Activated CD8-positive, alpha-beta T cell treated with anti-CD3 and anti-CD28 coated beads, Interleukin-2, amount 10 ng/mL, durations not matched to agents 7 days and 5 days (primary cell): ENCODE results near the gene HS1BP3. TPM values are rescaled to one million over a fixed set of nuclear protein-coding genes. Genes with fewer than 3 reads are reported as not detected.

ENCODE experiments used
- ATAC-seq: fragments of 150-1000 bp; cut with Tn5 transposase; one replicate; pipeline ENCODE4 v1.10.0; 2021; ENCODE audit warnings: moderate library complexity
- CTCF ChIA-PET: fragments of 350-600 bp; sonication (Branson Sonifier 250); formaldehyde crosslinking; loops from one replicate; lab custom pipeline; 2021; ENCODE audit warnings: antibody characterized with exemption; lab: Charles Lee
- POLR2A ChIA-PET: fragments of 350-600 bp; sonication (Branson Sonifier 250); formaldehyde crosslinking; loops from one replicate; lab custom pipeline; 2021; ENCODE audit warnings: antibody characterized with exemption; lab: Charles Lee
- DNase-seq: peaks from one replicate; pipeline ENCODE4 v3.0.0-alpha.2; 2020
- H3K27ac Mint-ChIP-seq: one replicate; pipeline ENCODE4 v1.8.0; 2021; ENCODE audit warnings: mild to moderate bottlenecking, mixed read lengths
- H3K27me3 Mint-ChIP-seq: one replicate; pipeline ENCODE4 v1.8.0; 2021; ENCODE audit warnings: low read depth, mixed read lengths
- H3K36me3 Mint-ChIP-seq: one replicate; pipeline ENCODE4 v1.8.0; 2021; ENCODE audit warnings: low read depth, mixed read lengths
- H3K4me1 Mint-ChIP-seq: one replicate; pipeline ENCODE4 v1.8.0; 2021; ENCODE audit warnings: low read depth, mixed read lengths
- H3K4me3 Mint-ChIP-seq: one replicate; pipeline ENCODE4 v1.8.0; 2021; ENCODE audit warnings: mild to moderate bottlenecking, mixed read lengths
- H3K9me3 Mint-ChIP-seq: one replicate; pipeline ENCODE4 v1.8.0; 2022; ENCODE audit warnings: mixed read lengths; ENCODE audit not compliant: insufficient read depth
- total RNA-seq, 2 experiments: library from RNA; stranded (reverse); gene quantifications; one replicate each; pipeline ENCODE4 v1.2.3, GENCODE V29; 2021

The HS1BP3 gene
- total RNA-seq, 2 experiments from 2014 or later, result 10.5 to 11.2 TPM

DNA sequence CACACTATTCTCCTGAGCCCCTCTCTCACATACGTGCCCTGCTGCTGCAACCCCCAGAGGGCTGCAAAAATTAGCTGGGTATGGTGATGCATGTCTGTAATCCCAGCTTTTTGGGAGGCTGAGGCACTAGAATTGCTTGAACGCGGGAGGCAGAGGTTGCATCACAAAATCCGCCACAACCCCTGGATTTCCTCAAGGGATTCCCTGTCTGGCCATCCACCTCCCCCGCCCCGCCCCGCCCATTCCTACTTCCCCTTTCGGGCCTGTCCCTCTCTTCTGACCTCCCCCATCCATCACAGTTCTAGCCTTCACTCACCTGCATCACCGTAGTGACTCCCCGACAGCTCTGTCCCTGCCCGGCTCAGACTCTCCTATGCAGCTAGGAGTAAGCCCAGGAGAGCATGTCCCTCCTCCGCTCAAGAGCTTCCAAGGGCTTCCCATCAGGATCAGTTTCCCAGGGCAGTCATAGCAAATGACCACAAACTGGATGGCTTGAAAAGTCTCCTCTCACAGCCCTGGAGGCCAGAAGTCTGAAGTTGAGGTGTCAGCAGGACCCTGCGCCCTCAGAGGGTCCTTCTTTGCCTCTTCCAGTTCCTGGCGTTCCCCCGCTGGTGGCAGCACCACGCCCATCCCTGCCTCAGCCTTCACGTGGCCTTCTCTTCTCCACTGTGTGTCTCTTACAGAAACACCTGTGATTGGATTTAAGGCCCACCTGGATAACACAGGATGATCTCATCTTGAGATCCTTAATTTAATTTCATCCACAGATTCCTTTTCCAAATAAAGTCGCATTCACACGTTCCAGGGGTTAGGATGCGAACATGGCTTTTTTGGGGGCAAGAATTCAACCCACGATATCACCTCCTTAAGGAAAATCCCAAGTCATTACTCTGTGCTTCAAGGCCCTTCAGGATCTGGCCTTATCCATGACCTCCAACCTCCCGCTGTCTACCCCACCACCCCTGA is 58.5 kb downstream of the HS1BP3 start:
- H3K27me3 Mint-ChIP-seq, result no peaks in the 10 kb centered on the region
- no peak for DNase-seq
- no peak overlapping the region for H3K4me3 Mint-ChIP-seq
- no peak for ATAC-seq
- H3K4me1 Mint-ChIP-seq, result peaks cover 18% of the 10 kb centered on the region
- H3K36me3 Mint-ChIP-seq, result no peaks in the 10 kb centered on the region
- POLR2A ChIA-PET, result no interaction called here
- H3K9me3 Mint-ChIP-seq, result no peaks in the 10 kb centered on the region
- CTCF ChIA-PET, result no interaction called here
- H3K27ac Mint-ChIP-seq, result no peak overlapping the region

DNA sequence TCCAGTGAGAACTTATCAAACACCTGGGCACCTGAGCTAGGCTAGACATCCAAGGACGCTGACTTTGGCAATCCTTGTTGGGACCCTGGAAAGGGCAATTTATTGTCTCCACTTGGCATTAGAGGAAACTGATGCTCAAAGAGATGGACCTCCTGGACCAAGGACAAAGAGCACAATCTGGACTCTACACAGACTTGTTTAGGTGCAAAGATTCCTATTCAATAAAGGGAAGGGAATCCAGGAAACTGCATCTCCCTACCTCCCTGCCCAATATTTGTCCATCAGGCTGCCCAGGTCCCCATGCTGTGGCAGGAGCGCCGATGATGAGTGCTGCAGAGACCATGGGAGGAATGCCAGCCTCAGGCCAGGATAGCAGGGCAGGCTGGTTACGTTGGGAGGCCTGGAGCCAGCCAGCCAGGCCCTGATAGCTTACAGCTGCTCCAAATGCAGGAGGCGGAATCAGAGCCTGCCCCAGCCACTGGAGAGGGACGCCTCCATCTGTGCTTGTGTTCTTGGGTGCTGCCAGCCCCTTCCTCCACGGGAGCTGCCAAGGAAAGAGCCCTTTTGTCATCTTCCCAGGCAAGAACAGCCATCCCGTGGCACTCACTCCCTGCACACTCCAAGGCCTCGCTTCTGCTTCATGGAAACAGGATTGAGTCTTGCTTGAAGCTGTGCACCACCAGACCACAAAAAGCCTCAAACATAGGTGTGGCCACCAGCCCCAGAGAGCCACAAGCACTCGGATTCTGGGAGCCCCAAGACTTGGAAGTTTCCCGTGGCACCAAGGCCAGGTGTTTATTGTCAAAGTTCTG is 60.0 kb downstream of the HS1BP3 start:
- ChIA-PET POLR2A (no interaction called here), CTCF (no interaction called here)
- Mint-ChIP-seq H3K4me3 (no peak overlapping the region), H3K27ac (no peak overlapping the region), H3K27me3 (no peaks in the 10 kb centered on the region), H3K4me1 (peaks cover 9% of the 10 kb centered on the region), H3K36me3 (no peaks in the 10 kb centered on the region), H3K9me3 (no peaks in the 10 kb centered on the region)
- ATAC-seq (no peak), DNase-seq (no peak)

DNA sequence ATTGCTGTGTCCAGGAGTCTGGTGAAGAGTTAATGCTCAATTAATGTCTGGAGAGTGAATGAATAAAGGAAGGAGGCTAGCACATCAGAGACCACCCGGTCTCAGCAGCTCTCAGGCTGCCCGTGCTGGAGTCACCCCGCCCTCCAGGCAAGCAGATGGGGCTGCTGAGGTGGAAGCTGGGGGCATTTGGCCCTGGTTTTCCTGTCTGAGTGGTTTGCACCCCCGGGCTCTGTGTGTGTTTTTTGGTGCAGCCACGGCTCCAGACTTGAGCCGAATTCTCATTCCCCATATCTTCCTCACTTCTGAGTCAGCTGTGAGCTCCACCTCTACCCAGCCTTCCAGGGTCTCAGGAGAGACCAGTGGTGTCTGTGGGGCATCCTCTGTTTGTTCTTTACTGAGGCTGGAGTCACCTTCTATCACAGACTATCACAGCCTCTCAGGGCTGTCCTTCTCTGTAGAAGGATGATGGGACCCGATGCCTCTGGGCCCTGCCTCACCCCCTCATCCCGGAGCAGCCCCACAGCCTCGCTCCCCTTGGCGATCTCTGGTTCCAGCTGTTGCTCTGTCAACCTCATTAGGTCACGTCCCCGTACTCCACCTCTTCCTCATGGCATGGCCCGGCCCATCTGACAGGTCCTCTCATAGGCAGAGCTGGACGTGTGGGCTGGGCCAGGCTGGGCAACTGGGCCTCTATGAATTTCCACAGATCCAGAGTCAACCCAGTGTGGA is 60.8 kb downstream of the HS1BP3 start:
- Mint-ChIP-seq H3K36me3 (no peaks in the 10 kb centered on the region), H3K9me3 (no peaks in the 10 kb centered on the region), H3K4me1 (peaks cover 1% of the 10 kb centered on the region), H3K27me3 (no peaks in the 10 kb centered on the region), H3K4me3 (no peak overlapping the region), H3K27ac (no peak overlapping the region)
- ATAC-seq, result no peak
- no peak for DNase-seq
- CTCF ChIA-PET, result interaction anchor here (1.1 to 1.2 kb wide), 2 partner anchors 12 to 179 kb away, joined by 3 to 4 read pairs; no protein-coding TSS in a partner anchor
- POLR2A ChIA-PET, result interaction anchor here (0.8 kb wide), 1 partner anchor 13 kb away, joined by 3 read pairs; no protein-coding TSS in a partner anchor

DNA sequence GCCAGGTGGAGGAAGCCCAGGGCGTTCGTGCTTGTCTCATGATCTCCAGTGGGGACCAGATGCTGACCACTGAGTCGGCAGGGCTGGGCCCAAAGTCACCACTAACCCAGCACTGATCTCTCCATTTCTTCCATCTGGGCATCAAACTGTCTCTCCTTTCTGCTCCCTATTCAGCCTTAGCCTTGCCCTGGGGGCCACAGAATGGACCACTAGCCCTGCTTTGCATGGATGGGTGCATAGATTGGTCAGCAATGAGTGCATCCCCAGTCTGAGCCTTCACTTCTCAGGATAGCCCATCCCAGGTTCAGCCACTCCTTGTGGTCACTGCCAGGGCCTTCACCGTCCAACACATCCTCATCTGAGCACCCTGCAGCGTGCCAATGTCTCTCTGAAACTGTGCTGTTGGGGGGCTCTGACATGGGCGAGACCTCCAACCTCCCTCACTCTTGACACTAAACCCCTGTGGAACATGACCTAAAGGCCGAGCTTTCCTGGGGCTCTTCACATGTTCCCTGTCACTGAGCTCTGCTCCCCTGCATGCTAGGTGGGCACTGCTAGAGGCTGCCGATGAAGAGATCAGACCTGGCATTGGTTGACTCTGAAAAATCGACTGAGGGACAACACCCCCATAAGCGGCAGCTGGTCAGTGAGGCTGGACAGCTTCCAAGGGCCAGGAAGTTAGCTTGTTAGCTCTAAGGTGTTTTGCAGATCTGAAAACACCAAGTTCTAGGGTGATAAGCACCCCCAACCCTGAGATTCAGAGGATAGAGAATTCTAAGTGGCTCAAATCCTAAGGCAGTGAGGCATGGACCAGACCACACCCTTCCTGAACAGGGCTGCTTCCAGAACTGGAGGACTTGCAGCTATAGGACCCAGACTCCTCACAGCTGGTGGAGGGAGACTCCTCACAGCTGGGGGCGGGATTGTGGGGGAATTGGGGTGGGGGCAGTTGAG is 61.7 kb downstream of the HS1BP3 start:
- Mint-ChIP-seq H3K27me3 (no peaks in the 10 kb centered on the region), H3K4me1 (no peaks in the 10 kb centered on the region), H3K36me3 (no peaks in the 10 kb centered on the region), H3K27ac (no peak overlapping the region), H3K9me3 (no peaks in the 10 kb centered on the region), H3K4me3 (no peak overlapping the region)
- CTCF ChIA-PET, result interaction anchor here (1.1 to 1.2 kb wide), 2 partner anchors 13 to 178 kb away, joined by 3 to 4 read pairs; no protein-coding TSS in a partner anchor
- POLR2A ChIA-PET, result interaction anchor here (0.8 kb wide), 1 partner anchor 12 kb away, joined by 3 read pairs; no protein-coding TSS in a partner anchor
- ATAC-seq (no peak), DNase-seq (no peak)

DNA sequence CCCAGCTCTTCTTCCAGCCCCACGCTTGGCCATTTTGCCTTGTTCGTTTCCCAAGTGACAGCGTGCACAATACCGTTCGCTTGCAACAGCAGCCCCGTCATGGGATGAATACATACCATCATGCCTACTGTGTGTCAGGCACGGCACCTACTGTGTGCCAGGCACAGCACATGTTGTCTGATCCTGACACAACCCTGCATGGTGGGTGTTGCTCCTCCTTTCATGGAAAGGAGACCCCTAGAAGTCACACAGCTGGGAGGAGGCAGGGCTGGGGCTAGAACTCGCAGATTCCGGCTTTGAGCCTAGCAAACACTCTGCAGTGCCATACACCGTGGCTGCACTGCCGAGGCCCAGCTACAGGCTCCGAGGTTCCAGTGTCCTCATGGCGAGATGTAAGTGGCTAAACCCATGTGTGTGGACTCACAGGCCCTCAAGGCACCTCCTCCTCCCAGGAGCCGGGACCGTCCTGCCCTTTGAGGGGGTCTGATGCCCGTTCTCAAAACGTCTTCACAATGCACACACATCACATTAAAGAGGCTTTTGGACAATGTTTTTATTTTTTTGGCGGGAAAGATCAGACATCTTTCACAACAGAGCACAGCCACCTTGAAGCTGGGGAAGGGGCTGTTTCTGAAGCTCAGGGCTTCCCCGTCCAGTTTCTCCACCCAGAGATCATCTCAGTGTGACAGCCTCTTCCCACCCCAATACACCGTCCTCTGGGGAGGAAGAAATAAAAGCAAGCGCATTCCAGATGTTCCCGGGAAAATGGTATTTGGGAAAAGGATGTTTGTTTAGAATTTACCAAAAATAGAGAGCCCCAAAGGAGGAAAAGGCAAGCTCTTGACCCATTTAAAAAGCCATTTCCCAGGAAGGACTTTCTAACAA is 64.9 kb downstream of the HS1BP3 start:
- ChIA-PET CTCF (no interaction called here), POLR2A (no interaction called here)
- peaks cover 1% of the 10 kb centered on the region for H3K36me3 Mint-ChIP-seq
- ATAC-seq, result no peak
- no peaks in the 10 kb centered on the region for H3K9me3 Mint-ChIP-seq
- no peak overlapping the region for H3K4me3 Mint-ChIP-seq
- no peaks in the 10 kb centered on the region for H3K4me1 Mint-ChIP-seq
- H3K27me3 Mint-ChIP-seq, result no peaks in the 10 kb centered on the region
- no peak overlapping the region for H3K27ac Mint-ChIP-seq
- DNase-seq, result no peak

DNA sequence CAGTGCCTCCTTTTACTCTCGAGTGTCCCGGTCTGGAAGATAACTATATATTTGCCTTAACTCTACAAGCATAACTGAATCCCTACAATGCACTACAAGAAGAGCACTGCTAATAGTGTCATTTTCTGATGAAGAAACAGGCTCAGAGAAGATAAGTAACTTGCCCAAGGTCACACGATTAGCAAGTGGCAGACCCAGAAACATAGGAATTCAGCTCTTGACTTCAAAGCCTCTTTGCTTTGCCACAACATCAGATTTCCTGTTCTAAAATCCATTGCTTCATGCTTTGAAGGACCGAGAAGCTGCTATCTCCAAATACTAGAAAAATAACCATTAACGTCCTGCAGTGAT is 65.6 kb downstream of the HS1BP3 start:
- ChIA-PET CTCF (no interaction called here), POLR2A (no interaction called here)
- Mint-ChIP-seq H3K4me3 (no peak overlapping the region), H3K27me3 (no peaks in the 10 kb centered on the region), H3K36me3 (peaks cover 7% of the 10 kb centered on the region), H3K4me1 (no peaks in the 10 kb centered on the region), H3K9me3 (peaks cover 3% of the 10 kb centered on the region), H3K27ac (no peak overlapping the region)
- no peak for ATAC-seq
- DNase-seq, result no peak

DNA sequence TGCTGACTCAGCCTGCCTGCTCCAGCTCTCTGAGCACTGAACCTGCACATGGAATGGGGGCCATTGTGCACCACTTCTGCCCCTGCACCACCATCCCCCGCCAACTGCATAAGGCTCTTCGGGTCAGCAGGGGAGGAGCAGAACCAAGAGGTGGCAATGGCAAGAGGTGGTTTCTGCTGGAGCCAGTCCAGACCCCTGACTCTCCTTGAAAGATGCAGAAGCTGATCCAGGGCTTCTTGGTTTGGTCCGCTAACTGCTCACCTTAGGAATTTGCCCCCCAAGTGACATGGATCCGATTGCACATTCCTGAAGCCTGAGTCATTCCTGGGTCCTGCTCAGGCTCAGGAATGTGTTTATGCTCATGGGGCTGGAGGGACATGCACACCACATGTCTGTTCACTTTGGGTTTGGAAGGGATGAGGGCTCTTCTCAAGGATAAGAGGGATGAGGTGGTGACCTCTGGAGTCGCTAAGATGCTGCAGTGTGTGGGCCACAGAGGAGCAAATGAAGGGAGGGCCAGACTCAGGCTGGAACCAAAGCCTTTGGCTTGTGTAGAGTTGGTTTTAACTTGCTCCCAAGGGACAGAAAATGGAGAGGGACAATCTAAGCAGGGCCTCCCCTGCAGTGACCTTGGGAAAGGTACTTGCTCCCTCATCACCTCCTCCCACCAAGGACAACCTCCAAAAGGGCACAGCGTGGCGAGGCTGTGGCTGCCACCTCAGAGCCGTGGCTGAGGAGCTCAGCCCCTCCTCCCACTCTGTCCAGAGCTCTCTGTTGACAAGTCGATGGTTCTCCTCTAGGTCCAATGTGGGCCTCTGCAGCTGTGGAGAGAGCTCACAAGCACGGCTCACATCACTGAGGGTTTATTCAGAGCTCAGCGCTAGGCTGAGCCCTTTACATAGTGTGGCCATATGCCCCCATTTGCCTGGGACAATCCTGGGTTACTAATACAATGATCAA is 66.2 kb downstream of the HS1BP3 start:
- H3K27ac Mint-ChIP-seq, result no peak overlapping the region
- CTCF ChIA-PET, result interaction anchor here (0.6 kb wide), 1 partner anchor 70 kb away, joined by 3 read pairs; no protein-coding TSS in a partner anchor
- peaks cover 1% of the 10 kb centered on the region for H3K4me1 Mint-ChIP-seq
- no peak for ATAC-seq
- peaks cover 7% of the 10 kb centered on the region for H3K36me3 Mint-ChIP-seq
- H3K9me3 Mint-ChIP-seq, result peaks cover 3% of the 10 kb centered on the region
- H3K27me3 Mint-ChIP-seq, result no peaks in the 10 kb centered on the region
- no peak for DNase-seq
- POLR2A ChIA-PET, result no interaction called here
- no peak overlapping the region for H3K4me3 Mint-ChIP-seq

DNA sequence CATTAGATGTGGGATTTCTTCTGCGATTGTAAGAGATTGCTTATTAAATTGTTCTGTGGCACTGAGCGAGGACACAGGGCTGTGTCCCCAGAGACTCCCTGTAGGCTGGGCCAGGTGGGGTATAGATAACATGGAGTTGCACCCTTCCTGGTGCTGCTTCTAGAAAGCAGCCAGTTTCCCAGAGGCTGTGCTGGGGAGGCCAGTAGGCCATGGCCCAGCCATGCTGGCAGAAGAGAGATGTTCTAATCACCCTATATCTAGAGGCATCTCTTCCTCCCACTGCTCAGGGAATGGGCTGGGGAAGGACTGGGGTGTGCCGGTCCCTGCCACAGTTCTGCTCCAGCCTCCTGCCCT is 66.9 kb downstream of the HS1BP3 start:
- CTCF ChIA-PET, result no interaction called here
- no peak overlapping the region for H3K4me3 Mint-ChIP-seq

DNA sequence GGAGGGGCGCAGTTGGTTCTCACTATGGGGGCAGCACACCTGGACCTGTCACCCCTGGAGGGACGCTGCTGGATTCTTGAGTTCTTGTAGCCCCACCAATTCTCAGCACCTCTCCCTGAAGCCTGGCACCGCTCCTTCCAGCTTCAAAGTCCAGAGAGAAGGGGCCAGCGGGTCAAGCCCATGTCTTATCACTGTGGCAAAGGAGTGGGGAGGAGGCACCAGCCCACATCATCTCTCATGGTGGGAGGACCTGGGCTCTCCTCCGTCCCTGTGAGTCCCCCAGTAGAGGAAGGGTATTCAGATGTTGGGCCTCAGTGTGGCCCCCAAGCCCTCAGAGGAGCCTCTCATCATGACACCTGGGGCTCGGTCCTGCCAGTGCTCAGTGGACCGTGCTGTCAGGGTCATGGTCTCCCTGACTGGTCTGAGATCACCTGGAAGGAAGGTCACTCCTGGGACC is 67.4 kb downstream of the HS1BP3 start:
- POLR2A ChIA-PET, result no interaction called here
- DNase-seq (no peak), ATAC-seq (no peak)
- no peak overlapping the region for H3K27ac Mint-ChIP-seq
- CTCF ChIA-PET, result no interaction called here
- H3K36me3 Mint-ChIP-seq, result peaks cover 7% of the 10 kb centered on the region
- no peak overlapping the region for H3K4me3 Mint-ChIP-seq
- no peaks in the 10 kb centered on the region for H3K27me3 Mint-ChIP-seq
- peaks cover 3% of the 10 kb centered on the region for H3K9me3 Mint-ChIP-seq
- peaks cover 4% of the 10 kb centered on the region for H3K4me1 Mint-ChIP-seq

More for the DNA sequence above, 66.9 kb downstream of the HS1BP3 start:
- ATAC-seq (no peak), DNase-seq (no peak)
- peaks cover 7% of the 10 kb centered on the region for H3K36me3 Mint-ChIP-seq
- H3K9me3 Mint-ChIP-seq, result peaks cover 3% of the 10 kb centered on the region
- peaks cover 1% of the 10 kb centered on the region for H3K4me1 Mint-ChIP-seq
- no peak overlapping the region for H3K27ac Mint-ChIP-seq
- POLR2A ChIA-PET, result no interaction called here
- H3K27me3 Mint-ChIP-seq, result no peaks in the 10 kb centered on the region
